HCT116 (cell line): Measurements from ENCODE around the gene SESN3.

ENCODE experiments used
- CTCF ChIP-seq, 3 experiments: fragments of 200-600 bp in 1 of 3; sonication (generic) in 1 of 3; IDR thresholded peaks in 2 of 3; conservative IDR thresholded peaks in 1 of 3; 2 replicates each; pipeline ENCODE4 v1.5.1; 2012 to 2017; ENCODE audit warnings: low read depth in 2 of 3, low read length in 2 of 3, antibody characterized with exemption in 1 of 3, borderline replicate concordance in 1 of 3, control low read depth in 1 of 3, mild to moderate bottlenecking in 1 of 3, mixed read lengths in 1 of 3, mixed run types in 1 of 3, moderate library complexity in 1 of 3; ENCODE audit not compliant: insufficient read depth in 1 of 3
- EZH2 ChIP-seq: fragments of 200-600 bp; sonication (generic); IDR thresholded peaks from 2 replicates; pipeline ENCODE4 v1.6.1; 2017; ENCODE audit warnings: antibody characterized with exemption, mixed run types
- POLR2A ChIP-seq: IDR thresholded peaks from 2 replicates; pipeline ENCODE4 v1.7.0; 2011; ENCODE audit warnings: borderline replicate concordance; ENCODE audit not compliant: insufficient read depth, insufficient read length; ENCODE audit errors: extremely low read depth
- POLR2AphosphoS5 ChIP-seq: IDR thresholded peaks from 2 replicates; pipeline ENCODE4 v1.6.1; 2011; ENCODE audit warnings: mild to moderate bottlenecking, low read depth, low read length, moderate library complexity
- YY1 ChIP-seq: IDR thresholded peaks from 2 replicates; pipeline ENCODE4 v1.6.1; 2011; ENCODE audit warnings: low read length, low read depth, moderate library complexity, mild to moderate bottlenecking; ENCODE audit not compliant: insufficient replicate concordance; ENCODE audit errors: extremely low read depth

- no peak for TF ChIP-seq POLR2A
- no peak for TF ChIP-seq CTCF (IDR thresholded peaks at IDR 0.05 in 2 of 3, conservative IDR thresholded peaks at IDR 0.05 in 1 of 3; ENCODE audit: borderline replicate concordance in 1 of 3, insufficient read depth in 1 of 3, low read depth in 2 of 3, low read length in 2 of 3)
- TF ChIP-seq EZH2 = no peak
- no peak for TF ChIP-seq POLR2AphosphoS5
- TF ChIP-seq YY1 = no peak
Observed at GRCh38 chr11:95230810-95231126, 234 bp downstream of the SESN3 start.
